HG03108 (cell line): Measurements from ENCODE around the gene CDHR3.
"Not testable (repeated sequence)": the region's sequence is repeated elsewhere in the genome, so short reads cannot be mapped to it uniquely, and the experiment has no call there.

ENCODE experiments used
- ATAC-seq: cut with Tn5 transposase; IDR thresholded peaks from one replicate; pipeline ENCODE4 v1.9.1; 2021; ENCODE audit warnings: moderate library complexity; ENCODE audit not compliant: unreplicated experiment

Gene CDHR3

DNA sequence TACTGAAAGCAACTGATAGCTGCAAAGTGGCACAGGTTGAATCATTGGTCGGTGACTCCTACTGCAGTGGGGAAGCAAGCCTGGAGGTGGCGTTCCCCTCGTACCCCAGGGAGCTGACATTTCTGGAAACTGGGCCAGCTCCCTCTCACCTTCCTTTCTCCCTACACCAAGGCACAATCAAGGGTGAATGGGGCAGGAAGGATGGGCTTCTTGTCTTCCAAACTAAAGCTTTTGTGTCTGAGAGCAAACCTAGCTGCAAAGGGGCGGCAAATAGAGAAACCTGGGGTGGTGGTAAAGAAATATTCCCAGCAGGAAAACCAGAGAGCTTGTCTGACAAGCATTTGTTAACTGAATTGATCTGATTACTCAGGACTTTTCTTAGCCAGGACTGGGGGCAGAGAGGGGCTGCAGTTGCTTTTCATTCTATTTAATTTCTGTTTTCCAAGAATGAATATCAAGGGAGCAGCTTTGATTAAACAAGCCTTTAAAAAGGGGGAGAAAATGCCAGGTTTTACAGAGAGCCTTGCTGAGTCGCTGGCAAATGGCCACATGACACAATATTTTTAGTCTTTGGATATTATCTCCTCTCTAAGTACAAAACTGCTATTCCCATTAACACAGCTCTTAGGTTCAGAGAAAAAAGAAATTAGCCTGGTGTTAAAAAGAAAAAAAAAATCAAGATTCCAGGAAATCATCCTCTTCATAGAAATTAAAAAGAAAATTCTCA lies 27.8 kb downstream of the CDHR3 start:
- ATAC-seq: no peak

DNA sequence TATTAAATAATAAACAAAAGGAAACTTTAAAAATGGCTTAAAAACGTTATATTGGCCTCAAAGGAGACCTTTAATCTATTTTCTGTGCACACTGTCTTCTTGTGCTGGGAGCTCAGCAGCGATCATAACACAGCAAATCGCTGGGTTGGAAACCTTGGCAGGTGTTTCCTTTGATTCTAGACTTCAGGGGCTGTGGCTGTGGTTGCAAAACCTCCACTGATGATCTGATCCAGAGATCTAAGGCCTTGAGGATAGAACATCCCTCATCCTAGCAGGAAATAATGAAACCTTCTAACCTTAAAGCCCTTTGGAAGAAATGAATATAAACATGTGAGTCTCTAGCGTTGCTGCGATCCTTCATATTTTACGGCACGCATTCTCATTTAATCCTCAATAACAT lies 29.8 kb downstream of the CDHR3 start:
- no peak for ATAC-seq

DNA sequence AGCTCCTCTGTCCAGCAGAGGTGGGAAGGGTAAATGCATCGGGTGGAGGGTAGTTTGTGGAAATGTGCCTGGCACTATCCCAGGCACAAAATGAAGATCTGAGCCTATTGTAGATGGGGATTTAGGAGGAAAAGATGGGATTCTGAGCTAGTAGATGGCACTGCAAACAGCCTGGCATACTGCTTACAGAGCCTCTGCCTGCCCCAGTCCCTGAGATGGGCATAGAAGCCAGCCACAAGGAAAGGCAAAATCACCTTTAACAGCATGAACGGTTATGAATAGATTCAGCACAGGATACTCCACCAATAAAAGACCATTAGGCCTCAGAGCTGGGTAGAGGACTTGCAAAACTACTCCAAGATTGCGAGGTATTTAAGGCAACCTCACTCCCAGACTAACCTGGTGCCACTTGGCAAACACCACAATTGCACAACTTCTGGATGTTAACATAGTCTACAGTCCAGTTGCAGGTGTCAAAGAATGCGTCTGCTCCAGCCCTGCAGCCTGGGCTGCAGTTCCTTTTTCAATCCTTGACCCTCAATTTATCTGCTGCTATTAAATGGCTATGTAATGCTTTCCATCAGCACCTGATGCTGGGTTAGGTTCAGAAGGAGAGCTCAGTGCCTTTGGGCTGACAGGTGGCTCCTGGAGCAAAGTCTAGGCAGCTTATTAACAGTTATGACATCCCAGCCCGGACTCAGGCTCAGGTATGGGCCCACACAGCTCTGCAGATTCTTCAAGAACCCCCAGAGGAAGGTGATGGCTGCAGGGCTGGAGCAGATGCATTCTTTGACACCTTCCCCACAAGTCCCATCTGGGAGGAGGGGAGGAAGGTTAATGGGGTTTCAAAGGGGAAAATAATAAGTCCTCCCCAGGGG lies 34.0 kb downstream of the CDHR3 start:
- no peak for ATAC-seq

DNA sequence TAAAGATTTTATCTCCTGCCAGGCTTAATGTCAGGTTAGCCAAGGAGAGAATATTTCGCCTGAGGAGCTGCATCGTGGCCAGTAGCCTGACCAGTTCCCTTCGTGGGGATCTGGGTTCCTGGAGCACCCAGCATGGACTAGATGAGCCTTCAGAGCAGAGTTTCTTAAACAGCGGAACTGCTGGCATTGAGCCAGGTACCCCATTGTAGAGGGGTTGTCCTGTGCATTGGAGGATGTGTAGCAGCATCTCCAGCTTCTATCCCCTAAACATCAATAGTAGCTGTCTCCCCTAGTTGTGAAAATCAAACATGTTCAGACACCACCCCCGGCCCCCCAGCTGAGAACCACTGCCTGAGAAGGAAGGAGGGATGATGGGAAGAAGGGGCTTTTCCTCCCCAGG lies 36.2 kb downstream of the CDHR3 start:
- ATAC-seq: no peak

DNA sequence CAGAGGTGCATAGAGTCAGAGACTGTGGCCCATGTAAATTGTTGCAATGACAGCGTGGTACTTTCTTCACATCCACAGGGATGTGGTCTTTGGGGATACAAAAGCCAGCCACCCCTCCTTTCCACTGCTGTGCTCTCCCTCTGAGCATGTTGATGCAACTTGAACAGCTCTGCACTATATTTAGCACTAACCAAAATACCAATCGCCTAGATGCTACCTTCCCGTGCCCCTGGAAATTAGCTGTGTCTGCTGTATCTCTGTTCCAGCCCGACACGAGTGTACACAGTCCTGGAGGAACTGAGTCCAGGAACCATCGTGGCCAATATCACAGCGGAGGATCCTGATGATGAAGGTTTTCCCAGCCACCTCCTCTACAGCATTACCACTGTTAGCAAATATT lies 38.1 kb downstream of the CDHR3 start:
- no peak for ATAC-seq

DNA sequence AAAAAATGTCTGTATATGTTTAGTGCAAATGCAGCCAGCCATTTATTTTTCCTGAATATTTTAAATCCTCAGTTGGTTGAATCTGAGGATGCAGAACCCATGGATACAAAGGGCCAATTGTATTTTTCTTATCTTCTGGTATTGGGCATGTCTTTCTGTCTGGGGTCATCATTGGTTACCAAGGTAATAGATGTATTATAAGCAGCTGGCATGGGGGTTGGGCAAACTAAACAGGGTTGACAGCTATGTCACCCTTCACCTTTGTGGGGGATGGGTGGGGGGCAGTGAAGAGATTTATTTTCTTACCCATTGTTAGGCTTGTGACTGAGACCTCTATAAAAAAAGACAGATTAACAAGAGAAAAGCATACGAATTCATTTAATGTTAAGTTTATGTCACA lies 38.8 kb downstream of the CDHR3 start:
- no peak for ATAC-seq

DNA sequence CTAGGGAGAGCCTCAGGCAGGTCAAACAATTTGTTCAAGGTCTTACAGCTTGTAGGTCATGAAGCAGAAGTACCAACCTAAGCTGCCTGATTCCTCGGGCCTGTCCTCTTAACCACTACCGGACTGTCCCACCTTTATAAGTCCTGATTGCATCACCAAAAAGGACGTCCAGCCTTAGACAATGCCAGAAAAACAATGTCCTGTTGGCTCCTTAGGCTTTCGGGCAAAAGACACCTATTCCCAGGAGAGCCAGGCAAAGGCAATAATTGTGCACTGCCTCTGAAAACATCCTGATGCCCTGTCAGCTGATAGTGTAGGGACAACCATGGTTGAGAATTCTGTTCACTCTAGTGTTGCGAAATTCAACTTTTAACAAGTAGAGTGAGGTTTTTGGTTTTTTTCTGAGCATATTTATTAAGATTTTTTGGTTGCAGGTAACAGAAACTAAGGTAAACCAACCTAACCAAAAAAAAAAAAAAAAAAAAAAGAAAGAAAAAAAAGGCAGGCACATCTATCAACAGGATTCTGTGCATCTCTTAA lies 40.5 kb downstream of the CDHR3 start:
- ATAC-seq: no peak

DNA sequence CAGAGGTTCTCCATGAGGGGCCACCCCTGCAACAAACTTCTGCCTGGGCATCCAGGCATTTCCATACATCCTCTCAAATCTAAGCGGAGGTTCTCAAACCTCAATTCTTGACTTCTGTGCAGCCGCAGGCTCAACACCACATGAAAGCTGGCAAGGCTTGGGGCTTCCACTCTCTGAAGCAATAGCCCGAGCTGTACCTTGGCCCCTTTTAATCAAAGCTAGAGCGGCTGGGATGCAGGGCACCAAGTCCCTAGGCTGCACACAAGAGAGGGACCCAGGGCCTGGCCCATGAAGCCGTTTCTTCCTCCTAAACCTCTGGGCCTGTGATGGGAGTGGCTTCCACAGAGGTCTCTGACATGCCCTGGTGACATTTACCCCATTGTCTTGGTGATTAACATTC lies 43.8 kb downstream of the CDHR3 start:
- no peak for ATAC-seq

DNA sequence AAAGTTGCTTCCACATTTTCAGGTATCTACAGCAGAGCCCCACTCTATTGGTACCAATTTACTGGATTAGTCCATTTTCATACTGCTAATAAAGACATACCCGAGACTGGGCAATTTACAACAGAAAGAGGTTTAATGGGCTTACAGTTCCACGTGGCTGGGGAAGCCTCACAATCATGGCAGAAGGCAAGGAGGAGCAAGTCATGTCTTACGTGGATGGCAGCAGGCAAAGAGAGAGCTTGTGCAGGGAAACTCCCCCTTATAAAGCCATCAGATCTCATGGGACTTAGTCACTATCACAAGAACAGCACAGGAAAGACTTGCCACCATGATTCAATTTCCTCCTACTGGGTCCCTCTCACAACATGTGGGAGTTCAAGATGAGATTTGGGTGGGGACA lies 44.7 kb downstream of the CDHR3 start:
- ATAC-seq: not testable (repeated sequence)

DNA sequence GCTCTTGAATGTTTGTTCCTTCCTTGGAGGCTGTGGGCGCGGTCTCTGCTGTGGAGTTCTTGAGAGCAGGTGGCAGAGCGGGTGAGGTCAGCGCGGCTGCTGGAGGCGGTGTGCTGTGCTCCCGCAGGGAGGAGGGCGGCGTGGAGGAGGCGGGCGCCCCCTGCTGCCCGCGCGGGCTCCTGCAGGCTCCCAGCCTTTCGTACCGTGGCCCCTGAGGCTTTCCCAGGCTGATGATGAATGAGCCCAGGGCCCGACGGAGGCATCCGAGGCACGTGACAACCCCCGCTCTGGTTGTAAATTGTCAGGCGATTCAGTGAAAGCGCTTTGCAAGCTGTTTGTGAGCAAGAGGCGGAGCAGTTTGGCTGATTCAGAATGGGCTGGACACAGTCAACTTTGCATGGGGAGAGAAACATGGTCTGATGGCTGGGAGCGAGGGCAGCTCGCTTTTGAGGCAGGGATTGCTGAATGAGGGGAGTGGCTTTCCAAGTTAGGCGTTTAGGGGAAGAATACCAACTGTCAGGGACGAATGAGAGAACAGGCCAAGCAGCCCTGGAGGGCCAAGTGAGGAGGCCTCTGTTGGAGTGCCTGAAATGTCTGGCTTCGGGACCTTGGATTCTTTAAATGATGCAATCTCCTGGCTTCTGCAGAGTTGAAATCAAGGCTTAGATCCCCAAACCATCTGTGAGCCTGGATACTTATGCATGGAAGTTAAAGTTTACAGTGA lies 46.6 kb downstream of the CDHR3 start:
- no peak for ATAC-seq

DNA sequence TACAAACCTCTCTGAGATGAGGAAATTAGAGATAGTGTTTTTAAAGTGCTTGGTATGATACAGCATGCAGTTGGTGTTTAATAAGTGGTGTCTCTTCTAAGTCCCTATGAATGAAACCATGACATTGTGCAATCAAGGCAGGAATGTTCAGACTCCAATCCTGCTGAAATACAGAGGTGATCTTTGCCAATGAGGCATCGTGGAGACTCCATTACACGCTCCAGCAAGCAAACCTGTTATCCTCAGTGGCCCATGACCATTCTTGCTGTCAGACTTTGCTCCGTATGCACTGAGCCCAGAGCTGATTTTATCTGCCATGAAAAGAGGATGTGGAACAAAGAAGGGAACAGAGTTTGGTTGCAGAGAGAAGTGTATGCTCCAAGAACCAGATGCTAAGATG lies 47.3 kb downstream of the CDHR3 start:
- no peak for ATAC-seq

DNA sequence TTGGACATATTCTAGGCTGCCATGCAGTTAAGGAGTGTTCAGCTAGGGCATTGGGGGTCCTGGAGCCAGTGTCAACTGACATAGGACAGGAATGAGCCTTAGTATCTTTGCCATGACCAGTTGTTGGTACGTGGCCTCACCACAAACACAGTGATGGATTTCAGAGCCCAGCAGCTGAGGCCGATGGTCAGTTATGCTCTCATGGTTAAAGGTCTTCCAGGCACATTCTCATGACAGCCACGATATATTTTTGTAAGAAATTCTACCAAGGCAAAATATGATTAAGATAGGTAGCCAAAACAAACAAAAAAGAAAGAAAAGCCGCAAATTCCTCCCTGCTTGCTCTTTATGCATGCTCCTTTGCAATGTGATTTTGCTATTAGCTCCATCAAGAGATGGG lies 47.8 kb downstream of the CDHR3 start:
- ATAC-seq: no peak

DNA sequence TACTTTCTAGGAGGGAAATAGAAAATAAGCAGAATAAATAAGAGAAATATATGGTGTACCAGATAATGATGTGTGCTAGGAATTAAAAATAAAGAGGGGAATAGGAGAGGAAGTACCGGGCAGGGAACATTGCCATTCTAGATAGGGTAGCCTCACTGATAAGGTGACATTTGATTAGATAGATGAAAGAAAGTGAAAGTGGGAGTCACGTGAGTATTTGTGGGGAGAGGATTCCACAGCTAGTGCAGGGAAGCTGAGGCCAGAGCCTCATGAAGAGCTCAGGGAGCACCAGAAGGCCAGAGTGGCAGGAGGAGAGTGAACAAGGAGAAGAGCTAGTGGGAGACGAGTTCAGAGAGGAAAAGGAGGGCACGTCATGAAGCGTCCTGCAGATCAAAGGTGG lies 49.1 kb downstream of the CDHR3 start:
- ATAC-seq: no peak

DNA sequence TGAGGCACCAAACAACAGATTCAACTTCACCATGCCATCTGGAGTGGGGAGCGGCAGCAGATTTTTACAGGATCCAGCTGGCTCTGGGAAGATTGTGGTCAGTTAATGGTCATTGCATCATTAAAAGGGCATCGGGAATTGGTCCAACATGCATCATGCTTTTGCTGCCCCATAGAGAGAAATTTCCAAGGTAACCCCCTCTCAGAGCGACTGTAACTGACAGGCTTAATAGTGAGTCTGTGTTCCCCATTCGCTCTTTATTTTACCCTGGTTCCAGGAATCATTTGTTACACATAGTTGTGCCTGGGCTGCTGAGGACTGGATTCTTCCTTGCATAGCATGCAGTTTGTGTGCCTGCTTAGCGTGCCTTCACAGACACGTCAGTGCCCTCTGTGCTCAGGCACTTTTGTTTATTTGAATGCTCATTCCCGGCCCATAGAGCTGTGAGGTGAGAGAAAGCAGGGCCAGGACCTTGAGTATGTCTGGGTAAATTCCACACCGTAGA lies 49.9 kb downstream of the CDHR3 start:
- no peak for ATAC-seq

DNA sequence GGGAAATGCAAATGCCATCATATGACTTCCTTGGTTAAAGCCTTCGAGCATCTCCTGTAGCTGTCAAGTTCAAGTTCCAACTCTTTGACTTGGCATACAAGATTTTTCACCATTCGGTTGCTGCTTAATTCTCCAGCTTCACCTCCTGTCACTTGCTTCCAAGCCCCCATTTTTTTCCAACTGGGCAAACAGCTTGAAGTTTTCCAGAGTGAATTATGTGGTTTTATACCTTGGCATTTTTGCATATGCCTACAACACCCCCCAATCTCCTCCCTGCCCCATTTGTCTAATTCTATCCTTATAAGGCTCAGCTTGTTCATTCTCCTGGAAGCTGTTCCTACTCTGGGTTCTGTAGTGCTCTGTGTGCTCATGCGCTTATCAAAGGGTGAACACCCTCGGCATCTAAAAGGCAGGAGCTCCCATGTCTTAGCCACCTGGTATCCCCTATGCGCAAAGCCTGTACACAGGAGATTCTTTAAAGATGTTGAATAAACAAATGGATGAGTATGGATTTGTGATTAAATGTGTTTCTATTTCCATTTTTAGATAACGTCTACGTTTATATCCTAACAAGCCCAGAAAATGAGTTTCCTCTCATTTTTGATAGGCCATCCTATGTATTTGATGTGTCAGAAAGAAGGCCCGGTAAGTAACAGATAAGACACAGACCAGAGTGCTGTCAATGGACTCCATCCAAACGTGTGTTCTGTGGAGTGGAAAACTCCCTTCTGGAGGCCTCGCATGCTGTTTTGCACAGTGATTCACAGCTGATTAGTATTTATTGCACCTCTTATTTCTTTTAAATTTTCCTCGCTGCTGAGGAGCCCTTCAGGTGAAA lies 52.5 kb downstream of the CDHR3 start:
- ATAC-seq: no peak

DNA sequence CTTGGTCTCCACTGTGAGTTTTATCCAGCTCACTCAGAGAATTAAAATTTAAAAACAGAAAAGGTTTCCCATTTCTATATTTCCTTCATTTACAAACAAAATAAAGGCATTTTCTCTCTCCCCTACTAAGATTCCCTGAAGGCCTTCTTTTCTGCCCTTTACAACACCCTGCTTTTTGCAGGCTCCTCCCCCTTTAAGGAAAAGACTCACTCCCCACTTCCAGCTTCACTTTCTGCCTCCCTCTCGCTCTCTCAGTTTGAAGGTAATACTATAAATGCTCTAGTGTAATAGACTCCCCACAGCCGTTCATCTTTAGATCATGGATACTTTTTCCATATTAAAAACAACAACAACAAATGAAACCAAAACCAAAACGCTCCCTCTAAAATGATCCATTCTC lies 53.3 kb downstream of the CDHR3 start:
- ATAC-seq: no peak

DNA sequence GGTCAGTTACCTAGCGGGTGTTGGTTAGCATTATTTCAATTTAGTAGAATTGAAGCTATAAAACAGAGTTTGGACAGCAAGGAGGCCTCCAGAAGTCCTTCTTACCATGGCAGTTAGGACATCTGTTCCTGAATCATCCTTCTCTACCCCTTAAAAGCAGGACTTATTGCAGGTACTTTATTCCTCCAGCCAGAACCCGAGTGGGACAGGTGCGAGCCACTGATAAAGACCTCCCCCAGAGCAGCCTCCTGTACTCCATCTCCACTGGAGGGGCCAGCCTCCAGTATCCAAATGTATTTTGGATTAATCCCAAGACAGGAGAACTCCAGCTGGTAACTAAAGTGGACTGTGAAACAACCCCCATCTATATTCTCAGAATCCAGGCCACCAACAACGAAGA lies 54.6 kb downstream of the CDHR3 start:
- ATAC-seq: no peak

DNA sequence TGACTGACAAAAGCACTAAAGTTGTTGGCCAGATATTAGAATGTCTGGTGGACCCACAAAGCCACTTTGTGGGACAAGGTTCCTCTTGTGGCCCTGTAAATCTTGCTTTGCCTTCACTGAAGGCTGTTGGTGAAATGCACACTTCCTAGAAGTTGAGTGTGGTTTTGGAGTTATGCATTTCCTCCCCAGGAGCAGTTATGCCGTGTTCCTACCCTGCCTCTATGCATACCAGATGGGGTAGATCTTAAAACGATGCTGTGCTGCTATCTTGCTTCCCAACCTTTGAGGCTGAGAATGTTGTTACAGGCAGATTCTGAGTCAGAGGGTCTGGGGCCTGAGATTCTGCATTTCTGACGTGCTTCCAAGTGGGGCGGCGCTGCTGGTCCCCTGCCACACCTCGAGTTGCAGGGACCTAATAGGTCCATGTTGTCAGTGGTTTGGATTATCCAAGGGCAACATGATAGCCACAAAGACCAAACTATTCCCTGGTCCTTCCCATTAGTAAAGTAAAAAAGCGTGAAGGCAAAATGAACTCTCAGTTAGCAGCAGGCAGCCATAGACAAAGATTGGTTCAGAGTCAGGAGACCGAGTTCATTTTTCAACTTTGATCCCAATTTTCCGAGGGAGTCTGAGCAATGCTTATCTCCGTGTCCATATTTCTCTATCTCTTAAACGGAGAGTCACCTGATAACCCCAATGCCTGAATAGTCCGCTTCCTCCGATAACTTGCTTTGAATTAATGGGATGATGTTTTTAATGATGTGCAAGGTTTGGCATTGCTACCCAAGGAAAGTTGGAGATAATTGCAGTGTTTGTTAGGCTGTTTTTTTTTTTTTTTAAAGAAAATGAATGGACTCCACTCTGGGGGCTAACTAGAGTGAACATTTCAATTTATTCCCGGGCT lies 55.8 kb downstream of the CDHR3 start:
- no peak for ATAC-seq

DNA sequence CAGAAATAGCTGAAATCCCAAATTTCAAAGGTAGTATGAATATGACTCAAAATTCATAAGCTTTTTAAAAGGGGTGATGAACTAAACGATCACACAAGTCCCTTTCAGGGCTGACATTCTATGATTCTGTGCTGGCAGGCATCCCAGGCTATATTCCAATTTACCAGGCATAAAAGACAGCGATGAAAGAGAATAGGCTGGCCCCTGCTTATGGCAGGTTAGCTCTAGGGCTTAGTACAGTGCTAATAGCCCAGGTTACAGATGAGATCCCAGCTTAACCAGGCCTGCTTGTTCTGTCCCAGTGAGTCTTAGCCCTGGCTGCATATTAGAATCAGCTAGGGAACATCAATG lies 56.4 kb downstream of the CDHR3 start:
- no peak for ATAC-seq
